ENCODE data around the gene LPIN2.

- TF ChIP-seq MLX (CRISPR knock-in tag; IDR thresholded peaks at IDR 0.05), result peak; percentile 81
- TF ChIP-seq HINFP (CRISPR knock-in tag; IDR thresholded peaks at IDR 0.05; ENCODE audit: low read depth), result peak; percentile 29; the same call in 1 of the 2 replicates
These were observed 48.0 kb upstream of the LPIN2 start for GRCh38 chr18:3060667-3061580.

All from HepG2 (cell line).